Measurements from ENCODE around the gene ADCY7. TPM values are rescaled to one million over a fixed set of nuclear protein-coding genes. Genes with fewer than 3 reads are reported as not detected.

Gene ADCY7
- total RNA-seq, 1 experiment from 2014 or later: 4.0 TPM

DNA sequence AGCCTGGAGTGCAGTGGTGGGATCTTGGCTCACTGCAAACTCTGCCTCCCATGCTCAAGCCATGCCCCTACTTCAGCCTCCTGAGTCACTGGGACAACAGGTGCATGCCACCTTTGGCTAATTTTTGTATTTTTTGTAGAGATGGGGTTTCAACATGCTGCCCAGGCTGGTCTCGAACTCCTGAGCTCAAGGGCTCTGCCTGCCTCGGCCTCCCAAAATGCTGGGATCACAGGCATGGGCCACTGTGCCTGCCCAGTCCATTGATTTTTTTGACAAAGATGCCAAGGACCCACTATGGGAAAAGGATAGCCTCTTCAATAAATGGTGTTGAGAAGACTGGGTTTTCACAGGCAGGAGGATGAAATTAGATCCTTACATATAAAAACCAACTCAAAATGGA is 10.8 kb upstream of the ADCY7 start:
- H3K9ac ChIP-seq (ENCODE audit: extremely low read depth, insufficient read length, low read length): no peak overlapping the region
- no peak overlapping the region for H3K14ac ChIP-seq (ENCODE audit: insufficient read depth, low read length)
- H3K4me2 ChIP-seq (ENCODE audit: insufficient read depth, insufficient read length, low read length): no peak overlapping the region
- no peak overlapping the region for H4K8ac ChIP-seq (replicated peaks; ENCODE audit: insufficient read length, low read depth, low read length)
- no peak overlapping the region for H4K5ac ChIP-seq (ENCODE audit: insufficient read length, low read depth, low read length)
- Mint-ChIP-seq H3K4me3 (no peak overlapping the region), H3K36me3 (ENCODE audit: insufficient read depth in 1 of 3, low read depth in 3 of 3) (no peaks in the 10 kb centered on the region), H3K27me3 (ENCODE audit: low read depth) (no peaks in the 10 kb centered on the region; the same call in 1 of the 2 replicates), H3K4me1 (peaks cover 12 to 21% of the 10 kb centered on the region in 2 experiments), H3K9me3 (peaks cover 0 to 2% of the 10 kb centered on the region in 2 experiments; a peak in 1 of 5 replicates), H3K27ac (no peak overlapping the region; a peak in 1 of 7 replicates)
- no peaks in the 10 kb centered on the region for H4K20me1 ChIP-seq (ENCODE audit: control insufficient read depth, insufficient read depth, insufficient read length)
- no peak overlapping the region for H2BK5ac ChIP-seq (ENCODE audit: insufficient read length, low read length)
- H3K23ac ChIP-seq (ENCODE audit: insufficient read length, low read depth, low read length): no peak overlapping the region
- H3K4ac ChIP-seq (ENCODE audit: low read depth, low read length): no peak overlapping the region
- no peak overlapping the region for H2BK120ac ChIP-seq (ENCODE audit: low read depth, low read length, poor library complexity, severe bottlenecking)
- no peak overlapping the region for H2AK5ac ChIP-seq (ENCODE audit: insufficient read length, low read length)
- H3K9me3 ChIP-seq (ENCODE audit: control insufficient read depth, low read depth, low read length): no peaks in the 10 kb centered on the region
- TF ChIP-seq, protein P1, sequence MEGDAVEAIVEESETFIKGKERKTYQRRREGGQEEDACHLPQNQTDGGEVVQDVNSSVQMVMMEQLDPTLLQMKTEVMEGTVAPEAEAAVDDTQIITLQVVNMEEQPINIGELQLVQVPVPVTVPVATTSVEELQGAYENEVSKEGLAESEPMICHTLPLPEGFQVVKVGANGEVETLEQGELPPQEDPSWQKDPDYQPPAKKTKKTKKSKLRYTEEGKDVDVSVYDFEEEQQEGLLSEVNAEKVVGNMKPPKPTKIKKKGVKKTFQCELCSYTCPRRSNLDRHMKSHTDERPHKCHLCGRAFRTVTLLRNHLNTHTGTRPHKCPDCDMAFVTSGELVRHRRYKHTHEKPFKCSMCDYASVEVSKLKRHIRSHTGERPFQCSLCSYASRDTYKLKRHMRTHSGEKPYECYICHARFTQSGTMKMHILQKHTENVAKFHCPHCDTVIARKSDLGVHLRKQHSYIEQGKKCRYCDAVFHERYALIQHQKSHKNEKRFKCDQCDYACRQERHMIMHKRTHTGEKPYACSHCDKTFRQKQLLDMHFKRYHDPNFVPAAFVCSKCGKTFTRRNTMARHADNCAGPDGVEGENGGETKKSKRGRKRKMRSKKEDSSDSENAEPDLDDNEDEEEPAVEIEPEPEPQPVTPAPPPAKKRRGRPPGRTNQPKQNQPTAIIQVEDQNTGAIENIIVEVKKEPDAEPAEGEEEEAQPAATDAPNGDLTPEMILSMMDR (conservative IDR thresholded peaks at IDR 0.05): no peak
- H3K23me2 ChIP-seq (ENCODE audit: insufficient read length, low read depth, low read length, poor library complexity, severe bottlenecking): no peaks in the 10 kb centered on the region
- no peak overlapping the region for H3K27ac ChIP-seq (ENCODE audit: insufficient read length, low read depth, low read length)
- WGBS (ENCODE audit: extremely low coverage, insufficient read length, low lambda C conversion rate): no CpG with 5 or more reads among the region's 2 CpGs
- H3K79me2 ChIP-seq (ENCODE audit: insufficient read depth, low read length): no peaks in the 10 kb centered on the region
- H3K18ac ChIP-seq (ENCODE audit: insufficient read length, low read depth, low read length): no peak overlapping the region
- H2AFZ ChIP-seq (ENCODE audit: low read length): no peak overlapping the region
- no peak overlapping the region for H3K56ac ChIP-seq (ENCODE audit: insufficient read length, low read depth, low read length)
- no peaks in the 10 kb centered on the region; the same call in 1 of the 2 replicates for H3K4me1 ChIP-seq (ENCODE audit: insufficient read depth, low read length)
- no peak overlapping the region for H2BK20ac ChIP-seq (ENCODE audit: low read depth, low read length, poor library complexity, severe bottlenecking)
- H2BK15ac ChIP-seq (ENCODE audit: low read depth, low read length): no peak overlapping the region
- H3K79me1 ChIP-seq (ENCODE audit: insufficient read depth, low read depth, low read length, poor library complexity, severe bottlenecking): no peaks in the 10 kb centered on the region
- no peak overlapping the region for H4K91ac ChIP-seq (ENCODE audit: insufficient read length, low read depth, low read length)
- H2BK12ac ChIP-seq (ENCODE audit: insufficient read length, low read depth, low read length): no peak overlapping the region
- H3K27me3 ChIP-seq (ENCODE audit: insufficient read depth, low read length): no peaks in the 10 kb centered on the region
- H3T11ph ChIP-seq (ENCODE audit: low read length): no peak overlapping the region
- DNase-seq: no peak

Measured in H9 (cell line).